ENCODE results near the gene COG2. TPM values are rescaled to one million over a fixed set of nuclear protein-coding genes. Genes with fewer than 3 reads are reported as not detected.

The COG2 gene
- total RNA-seq, 2 experiments from 2014 or later, result 25.8 to 35.8 TPM

- H3K27ac Mint-ChIP-seq, result no peak overlapping the region
- CTCF ChIA-PET, result no interaction called here
These were observed 93.2 kb downstream of the COG2 start for GRCh38 chr1:230735447-230735846.

DNA sequence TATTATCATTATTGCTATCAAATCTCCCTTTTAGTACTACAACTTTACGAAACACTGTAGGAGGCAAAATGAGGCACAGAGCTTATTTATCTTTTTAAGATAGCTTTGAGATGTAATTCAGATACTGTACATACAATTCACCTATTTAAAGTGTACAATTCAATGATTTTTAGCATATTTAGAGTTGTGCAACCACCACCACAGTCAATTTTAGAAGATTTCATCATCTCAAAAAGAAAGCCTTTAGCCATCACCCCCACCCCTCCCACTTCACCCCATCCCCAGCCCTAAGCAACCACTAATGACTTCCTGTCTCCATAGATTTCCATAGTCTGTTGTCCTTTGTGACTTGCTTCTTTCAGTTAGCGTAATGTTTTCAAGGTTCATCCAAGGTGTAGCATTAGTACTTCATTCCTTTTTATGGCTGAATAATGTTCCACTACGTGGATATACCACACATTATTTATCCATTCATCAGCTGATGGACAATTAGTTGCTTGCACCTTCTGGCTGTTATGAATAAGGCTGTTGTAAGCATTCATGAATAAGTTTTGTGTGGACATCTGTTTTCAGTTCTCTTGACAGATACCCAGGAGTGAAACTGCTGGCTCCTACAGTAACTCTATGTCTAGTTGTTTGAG, 95.5 kb downstream of the COG2 start:
- DNase-seq, result no peak
- CTCF ChIA-PET, result no interaction called here
- Mint-ChIP-seq H3K36me3 (no peaks in the 10 kb centered on the region), H3K9me3 (ENCODE audit: low read depth) (no peaks in the 10 kb centered on the region), H3K4me1 (no peaks in the 10 kb centered on the region), H3K27me3 (peaks cover 5% of the 10 kb centered on the region), H3K4me3 (no peak overlapping the region), H3K27ac (no peak overlapping the region)
- ATAC-seq, result no peak

More at GRCh38 chr1:230735447-230735846, 93.2 kb downstream of the COG2 start:
- H3K27me3 Mint-ChIP-seq, result peaks cover 6% of the 10 kb centered on the region
- H3K4me1 Mint-ChIP-seq, result no peaks in the 10 kb centered on the region
- no peak overlapping the region for H3K4me3 Mint-ChIP-seq
- H3K36me3 Mint-ChIP-seq, result no peaks in the 10 kb centered on the region
- H3K9me3 Mint-ChIP-seq (ENCODE audit: low read depth), result no peaks in the 10 kb centered on the region
- ATAC-seq, result no peak
- no peak for DNase-seq

GRCh38 chr1:230739564-230740290, 97.4 kb downstream of the COG2 start:
- DNase-seq (no peak), ATAC-seq (no peak)
- Mint-ChIP-seq H3K36me3 (no peaks in the 10 kb centered on the region), H3K4me1 (no peaks in the 10 kb centered on the region), H3K9me3 (ENCODE audit: low read depth) (no peaks in the 10 kb centered on the region), H3K27me3 (peaks cover 3% of the 10 kb centered on the region), H3K27ac (no peak overlapping the region), H3K4me3 (no peak overlapping the region)
- CTCF ChIA-PET, result no interaction called here

Other genes starting within 250 kb of the COG2 start
- not detected for gene PGBD5, start 216.1 kb upstream of the COG2 start, total RNA-seq
- gene AGT, start 71.6 kb downstream of the COG2 start, total RNA-seq, result not detected
- gene CAPN9, start 104.9 kb downstream of the COG2 start, total RNA-seq, result not detected
- gene C1orf198, start 226.0 kb downstream of the COG2 start, total RNA-seq, result 1 to 10 TPM; 1.8 to 3.6 TPM